ENCODE results near the gene CHURC1.
A peak's percentile ranks its signal among the peaks of the same experiment; 100 is the strongest.

The CHURC1 gene

GRCh38 chr14:64938972-64939816 is 24.9 kb downstream of the CHURC1 start:
- Mint-ChIP-seq H3K4me3 (no peak overlapping the region), H3K27me3 (no peaks in the 10 kb centered on the region), H3K9me3 (no peaks in the 10 kb centered on the region), H3K4me1 (peaks cover 39% of the 10 kb centered on the region), H3K27ac (peak overlapping the region; percentile 0), H3K36me3 (ENCODE audit: low read depth) (peaks cover 26% of the 10 kb centered on the region)
- ATAC-seq (no peak), DNase-seq (no peak)

GRCh38 chr14:64939817-64940190 is 25.5 kb downstream of the CHURC1 start:
- Mint-ChIP-seq H3K36me3 (ENCODE audit: low read depth) (peaks cover 21% of the 10 kb centered on the region), H3K27ac (no peak overlapping the region), H3K27me3 (no peaks in the 10 kb centered on the region), H3K4me1 (peaks cover 38% of the 10 kb centered on the region), H3K4me3 (no peak overlapping the region), H3K9me3 (no peaks in the 10 kb centered on the region)
- ATAC-seq (no peak), DNase-seq (no peak)

GRCh38 chr14:64940336-64940910 is 26.2 kb downstream of the CHURC1 start:
- Mint-ChIP-seq H3K36me3 (ENCODE audit: low read depth) (peaks cover 22% of the 10 kb centered on the region), H3K27me3 (no peaks in the 10 kb centered on the region), H3K4me3 (no peak overlapping the region), H3K4me1 (peaks cover 37% of the 10 kb centered on the region), H3K9me3 (no peaks in the 10 kb centered on the region), H3K27ac (no peak overlapping the region)
- DNase-seq (no peak), ATAC-seq (no peak)

- H3K27ac Mint-ChIP-seq = no peak within 1 kb of the TSS
- no peaks in the 10 kb centered on the region for H3K27me3 Mint-ChIP-seq
- DNase-seq (no peak), ATAC-seq (no peak)
- H3K4me3 Mint-ChIP-seq = no peak within 1 kb of the TSS
- no peaks in the 10 kb centered on the region for H3K9me3 Mint-ChIP-seq
- peaks cover 18% of the 10 kb centered on the region for H3K36me3 Mint-ChIP-seq (ENCODE audit: low read depth)
- peaks cover 25% of the 10 kb centered on the region for H3K4me1 Mint-ChIP-seq
These were observed 28.4 kb downstream of the CHURC1 start, which contains the start of gene GPX2 for GRCh38 chr14:64942531-64943111. TSS of gene GPX2 (minus strand) at chr14:64942745. CDS start at chr14:64942726, 19 bp downstream.

GRCh38 chr14:64943556-64943955 is 29.3 kb downstream of the CHURC1 start:
- no peak overlapping the region for H3K27ac Mint-ChIP-seq
- DNase-seq (no peak), ATAC-seq (no peak)
- H3K36me3 Mint-ChIP-seq (ENCODE audit: low read depth) = peaks cover 14% of the 10 kb centered on the region
- H3K9me3 Mint-ChIP-seq = no peaks in the 10 kb centered on the region
- peaks cover 20% of the 10 kb centered on the region for H3K4me1 Mint-ChIP-seq
- no peak overlapping the region for H3K4me3 Mint-ChIP-seq
- no peaks in the 10 kb centered on the region for H3K27me3 Mint-ChIP-seq

GRCh38 chr14:64944041-64944440 is 29.8 kb downstream of the CHURC1 start:
- Mint-ChIP-seq H3K27ac (no peak overlapping the region), H3K27me3 (no peaks in the 10 kb centered on the region), H3K4me1 (peaks cover 15% of the 10 kb centered on the region), H3K36me3 (ENCODE audit: low read depth) (peaks cover 12% of the 10 kb centered on the region), H3K4me3 (no peak overlapping the region), H3K9me3 (no peaks in the 10 kb centered on the region)
- ATAC-seq = no peak
- no peak for DNase-seq

GRCh38 chr14:64944861-64945260 is 30.6 kb downstream of the CHURC1 start:
- DNase-seq (no peak), ATAC-seq (no peak)
- H3K27ac Mint-ChIP-seq = no peak overlapping the region
- no peaks in the 10 kb centered on the region for H3K9me3 Mint-ChIP-seq
- H3K4me3 Mint-ChIP-seq = no peak overlapping the region
- H3K36me3 Mint-ChIP-seq (ENCODE audit: low read depth) = peaks cover 13% of the 10 kb centered on the region
- peaks cover 10% of the 10 kb centered on the region for H3K4me1 Mint-ChIP-seq
- no peaks in the 10 kb centered on the region for H3K27me3 Mint-ChIP-seq

GRCh38 chr14:64945431-64946178 is 31.4 kb downstream of the CHURC1 start:
- H3K4me3 Mint-ChIP-seq = no peak overlapping the region

GRCh38 chr14:64946310-64947045 is 32.2 kb downstream of the CHURC1 start:
- no peak overlapping the region for H3K27ac Mint-ChIP-seq
- H3K4me1 Mint-ChIP-seq = peaks cover 10% of the 10 kb centered on the region
- ATAC-seq = no peak
- no peak overlapping the region for H3K4me3 Mint-ChIP-seq
- DNase-seq = no peak
- H3K9me3 Mint-ChIP-seq = no peaks in the 10 kb centered on the region
- no peaks in the 10 kb centered on the region for H3K27me3 Mint-ChIP-seq
- H3K36me3 Mint-ChIP-seq (ENCODE audit: low read depth) = peaks cover 9% of the 10 kb centered on the region

More at GRCh38 chr14:64945431-64946178, 31.4 kb downstream of the CHURC1 start:
- Mint-ChIP-seq H3K36me3 (ENCODE audit: low read depth) (peaks cover 11% of the 10 kb centered on the region), H3K27me3 (no peaks in the 10 kb centered on the region), H3K27ac (no peak overlapping the region), H3K4me1 (peaks cover 10% of the 10 kb centered on the region), H3K9me3 (no peaks in the 10 kb centered on the region)
- no peak for ATAC-seq
- DNase-seq = no peak

- peaks cover 9% of the 10 kb centered on the region for H3K36me3 Mint-ChIP-seq (ENCODE audit: low read depth)
- H3K9me3 Mint-ChIP-seq = no peaks in the 10 kb centered on the region
- peaks cover 14% of the 10 kb centered on the region for H3K4me1 Mint-ChIP-seq
- no peak overlapping the region for H3K4me3 Mint-ChIP-seq
- no peaks in the 10 kb centered on the region for H3K27me3 Mint-ChIP-seq
- DNase-seq (no peak), ATAC-seq (no peak)
- no peak overlapping the region for H3K27ac Mint-ChIP-seq
These were observed 33.7 kb downstream of the CHURC1 start for GRCh38 chr14:64947710-64948611.

GRCh38 chr14:64948612-64949210 is 34.5 kb downstream of the CHURC1 start:
- no peaks in the 10 kb centered on the region for H3K27me3 Mint-ChIP-seq
- peaks cover 9% of the 10 kb centered on the region for H3K36me3 Mint-ChIP-seq (ENCODE audit: low read depth)
- peaks cover 10% of the 10 kb centered on the region for H3K4me1 Mint-ChIP-seq
- ATAC-seq (no peak), DNase-seq (no peak)
- no peaks in the 10 kb centered on the region for H3K9me3 Mint-ChIP-seq
- no peak overlapping the region for H3K4me3 Mint-ChIP-seq
- no peak overlapping the region for H3K27ac Mint-ChIP-seq

- Mint-ChIP-seq H3K27ac (no peak overlapping the region), H3K27me3 (no peaks in the 10 kb centered on the region), H3K36me3 (ENCODE audit: low read depth) (peaks cover 6% of the 10 kb centered on the region), H3K4me1 (peaks cover 6% of the 10 kb centered on the region), H3K9me3 (no peaks in the 10 kb centered on the region), H3K4me3 (no peak overlapping the region)
- no peak for DNase-seq
- no peak for ATAC-seq
These were observed 36.6 kb downstream of the CHURC1 start for GRCh38 chr14:64950889-64951288.

GRCh38 chr14:64951291-64951690 is 37.0 kb downstream of the CHURC1 start:
- Mint-ChIP-seq H3K4me1 (peaks cover 6% of the 10 kb centered on the region), H3K27ac (no peak overlapping the region), H3K4me3 (no peak overlapping the region), H3K9me3 (no peaks in the 10 kb centered on the region), H3K36me3 (ENCODE audit: low read depth) (peaks cover 6% of the 10 kb centered on the region), H3K27me3 (no peaks in the 10 kb centered on the region)
- DNase-seq = no peak
- ATAC-seq = no peak

Measured in activated naive CD8-positive, alpha-beta T cell treated with anti-CD3 and anti-CD28 coated beads, Interleukin-2, amount 50 U/mL, for 24 hours (primary cell).